Left renal pelvis (tissue), 4 donors: ENCODE measurements around the gene ARL6IP1. TPM values are rescaled to one million over a fixed set of nuclear protein-coding genes. Genes with fewer than 3 reads are reported as not detected.
"Not testable (repeated sequence)": the region's sequence is repeated elsewhere in the genome, so short reads cannot be mapped to it uniquely, and the experiment has no call there.

Experiments used
- DNase-seq, 4 donors: peaks; one replicate each; pipeline ENCODE4 v3.0.0-alpha.2; 2013; ENCODE audit warnings: low read depth in 4 of 4, low spot score in 3 of 4
- polyA plus RNA-seq, 4 donors: library from polyadenylated mRNA; unstranded; fragments of 120-200 nt; gene quantifications; one replicate each; pipeline ENCODE4 v1.2.1, GENCODE V29; 2013; ENCODE audit not compliant: insufficient read length in 4 of 4

The ARL6IP1 gene
- polyA plus RNA-seq, 4 donors, result 218 to 338 (median 268) TPM

DNA sequence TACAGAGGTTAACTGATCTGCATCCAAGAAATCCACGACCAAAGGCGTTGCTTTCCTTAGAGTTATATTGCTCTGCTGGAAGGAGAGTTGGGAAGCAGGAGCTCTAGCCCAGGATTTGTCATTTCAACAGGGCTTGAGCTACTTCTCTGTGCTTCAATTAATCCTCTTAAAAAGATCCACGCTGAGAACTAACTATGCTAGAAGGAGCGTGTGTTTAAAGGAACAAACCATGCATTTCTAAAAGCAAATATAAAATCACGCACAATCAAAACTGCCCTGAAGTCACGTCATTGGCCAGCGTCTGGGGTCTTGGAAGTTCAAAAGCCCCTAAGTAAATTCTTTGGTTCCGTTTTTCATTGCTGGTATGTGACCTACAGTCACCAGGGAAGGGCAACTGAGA is 1.1 kb downstream of the ARL6IP1 start:
- DNase-seq, result no peak

DNA sequence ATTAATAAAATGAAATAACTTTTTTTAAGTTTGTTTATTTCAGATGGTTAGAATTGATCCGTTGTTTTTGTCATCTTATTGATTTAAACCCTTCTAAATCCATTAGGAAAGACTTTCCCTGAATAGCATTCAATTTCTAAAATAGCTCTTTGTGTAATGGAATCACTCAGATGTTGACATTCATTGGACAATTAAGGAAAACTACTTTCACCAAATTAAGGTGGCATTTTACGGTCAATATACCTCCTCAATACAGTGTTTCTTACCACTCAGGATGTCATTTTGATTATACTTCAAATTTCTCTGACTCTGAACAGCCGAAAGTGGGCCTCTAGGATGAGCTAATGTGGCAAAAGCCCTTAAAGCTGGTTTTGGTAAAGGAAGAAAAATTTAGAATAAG is 1.8 kb downstream of the ARL6IP1 start:
- no peak for DNase-seq

DNA sequence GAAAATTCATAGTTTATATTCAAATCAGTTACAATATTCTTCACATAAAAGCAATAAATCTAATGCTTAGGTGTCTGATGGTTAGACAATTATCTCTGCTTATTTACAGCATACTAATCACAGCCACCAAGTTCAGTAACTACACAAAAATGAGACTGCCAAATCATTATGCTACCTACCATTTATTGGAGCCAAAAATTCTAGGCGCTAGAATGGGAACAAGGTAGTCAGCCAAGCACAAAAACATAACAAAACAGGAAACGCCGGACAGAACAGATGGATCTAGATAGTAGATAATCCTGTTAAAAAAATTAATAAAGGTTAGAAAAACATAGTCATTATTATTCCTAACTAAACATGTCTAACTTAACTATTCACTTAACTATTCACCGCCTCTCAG is 3.6 kb downstream of the ARL6IP1 start:
- no peak for DNase-seq

DNA sequence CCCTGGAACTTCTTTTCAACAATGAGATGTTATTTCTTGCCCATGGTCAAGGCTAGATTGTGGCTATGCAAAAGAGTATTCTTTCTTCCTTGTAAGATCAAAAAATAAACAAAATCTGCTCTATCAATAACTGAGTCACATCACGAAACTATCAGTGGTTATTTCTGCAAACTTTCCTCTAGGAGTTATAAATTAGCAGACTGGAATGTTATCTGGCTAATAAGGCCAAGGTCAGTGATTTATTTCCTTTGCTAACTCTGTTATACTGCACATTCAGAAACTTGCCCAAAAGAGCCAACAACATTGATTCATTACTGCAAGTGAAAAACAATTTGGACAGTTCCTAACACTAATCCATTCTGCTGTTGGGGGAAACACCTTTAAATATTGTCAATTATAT is 5.0 kb downstream of the ARL6IP1 start:
- no peak for DNase-seq

DNA sequence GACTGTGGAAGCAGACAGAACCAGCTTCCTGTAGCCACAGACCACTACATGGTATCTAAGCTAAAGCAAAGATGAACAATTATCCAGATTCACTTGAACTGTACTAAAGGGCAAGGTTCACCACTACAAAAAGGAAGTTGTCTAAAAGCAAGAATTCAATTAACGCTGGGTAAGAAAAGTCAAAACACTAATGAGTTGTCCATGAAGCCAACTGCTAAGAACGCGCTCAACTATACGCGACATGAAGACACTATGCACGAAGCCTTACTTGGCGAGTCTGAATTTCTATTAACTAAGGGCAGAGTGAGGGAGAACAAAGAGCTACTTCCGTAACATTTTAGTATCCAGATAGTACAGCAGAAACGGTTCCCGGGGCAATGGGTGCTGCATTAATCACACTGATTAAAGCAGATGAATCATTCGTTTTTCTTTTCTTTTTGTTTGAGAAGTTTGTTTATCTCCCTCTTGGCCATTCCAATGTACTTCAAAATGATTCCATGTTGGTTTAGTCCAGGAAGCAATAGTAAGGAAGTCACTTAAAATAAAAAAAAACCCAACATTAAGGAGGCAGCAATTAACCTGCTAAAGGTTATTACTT is 8.4 kb downstream of the ARL6IP1 start:
- DNase-seq, result no peak

DNA sequence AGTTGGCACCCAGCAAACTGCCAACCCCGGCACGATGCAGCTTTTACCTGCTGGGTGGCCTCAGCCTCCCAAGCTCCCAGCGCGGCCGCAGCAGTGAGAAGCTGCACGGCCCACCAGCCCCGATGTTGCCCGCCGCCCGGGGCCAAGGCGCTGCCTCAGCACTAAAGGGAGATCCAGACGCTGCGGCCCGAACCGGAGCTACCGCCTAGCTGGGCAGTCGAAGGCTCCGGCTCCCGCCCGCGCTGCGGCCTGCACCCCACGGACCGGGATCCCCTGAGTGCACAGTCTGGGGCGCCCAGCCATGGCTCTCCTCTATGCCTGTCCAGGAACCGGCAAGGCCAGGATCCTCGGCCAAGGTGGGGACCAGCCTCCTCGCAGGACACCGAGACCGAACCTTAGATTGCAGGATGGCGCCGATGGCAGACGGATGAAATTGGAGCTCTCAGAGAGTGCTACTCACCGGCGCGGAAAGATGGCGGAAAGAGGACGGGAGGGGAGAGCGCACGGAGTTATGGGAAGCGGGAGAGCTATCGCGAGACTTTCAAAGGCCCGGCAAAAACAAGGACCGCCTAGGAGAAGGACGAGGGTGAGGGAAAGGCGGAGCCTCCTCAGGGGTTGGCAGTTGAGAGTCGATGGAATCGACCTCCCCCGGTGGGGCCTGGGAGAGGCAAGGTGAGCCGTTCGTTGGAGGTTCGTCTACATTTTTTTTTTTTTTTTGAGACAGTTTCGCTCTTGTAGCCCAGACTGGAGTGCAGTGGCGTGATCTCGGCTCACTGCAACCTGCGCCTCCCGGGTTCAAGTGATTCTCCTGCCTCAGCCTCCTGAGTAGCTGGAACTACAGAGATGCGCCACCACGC is 11.3 kb downstream of the ARL6IP1 start, which contains the start of gene RPS15A:
TSS of gene RPS15A (minus strand) at position 485 of the 857 bp plus-strand sequence. CDS start 1,221 bp downstream, outside the sequence.
- DNase-seq, result peak; percentile 95 to 96 (median 96)

DNA sequence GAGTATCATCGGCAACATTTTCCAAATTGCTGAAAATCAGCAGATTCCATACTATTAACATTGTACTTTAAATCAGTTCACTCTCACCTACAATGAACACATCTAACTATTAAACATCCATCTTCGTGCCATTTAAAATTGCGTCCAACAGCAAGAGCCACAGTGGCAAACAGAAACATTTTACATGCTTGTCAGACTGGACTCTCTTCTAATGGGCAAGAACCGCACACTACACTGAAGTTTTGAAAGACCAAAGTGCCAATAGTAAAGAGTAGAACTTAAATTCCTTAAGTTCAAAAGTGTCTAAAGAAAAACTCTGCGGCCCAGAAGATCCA is 11.9 kb downstream of the ARL6IP1 start:
- no peak for DNase-seq

DNA sequence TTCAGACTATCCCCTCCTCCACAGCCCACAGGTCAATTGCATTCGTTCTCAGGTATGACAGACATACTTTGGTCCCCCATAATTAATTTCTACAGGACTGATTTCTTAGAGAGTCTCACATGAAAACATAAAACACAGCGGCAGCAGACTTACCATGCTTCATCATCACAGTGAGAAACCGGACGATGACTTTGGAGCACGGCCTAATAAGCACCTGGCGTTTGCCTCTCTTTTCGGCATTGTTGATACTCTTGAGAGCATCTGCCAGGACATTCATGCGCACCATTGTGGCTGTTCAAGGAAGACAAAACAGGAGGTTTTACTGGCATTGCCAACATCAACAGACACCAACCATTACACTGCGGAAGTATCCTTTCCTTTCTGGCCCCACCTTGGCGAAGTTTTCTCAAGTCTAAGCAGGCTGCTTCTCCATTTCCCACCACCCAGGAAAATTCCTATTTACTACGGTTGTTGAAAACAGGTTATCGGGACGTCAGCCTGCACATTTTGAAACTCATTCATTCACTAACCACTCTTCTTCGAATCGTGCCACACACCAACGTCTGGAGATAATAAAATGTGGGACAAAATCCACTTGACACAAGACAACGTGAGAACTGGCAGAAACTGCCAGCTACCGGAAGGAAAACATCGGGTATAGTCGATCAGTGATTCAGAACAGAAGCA is 12.4 kb downstream of the ARL6IP1 start:
- no peak for DNase-seq

DNA sequence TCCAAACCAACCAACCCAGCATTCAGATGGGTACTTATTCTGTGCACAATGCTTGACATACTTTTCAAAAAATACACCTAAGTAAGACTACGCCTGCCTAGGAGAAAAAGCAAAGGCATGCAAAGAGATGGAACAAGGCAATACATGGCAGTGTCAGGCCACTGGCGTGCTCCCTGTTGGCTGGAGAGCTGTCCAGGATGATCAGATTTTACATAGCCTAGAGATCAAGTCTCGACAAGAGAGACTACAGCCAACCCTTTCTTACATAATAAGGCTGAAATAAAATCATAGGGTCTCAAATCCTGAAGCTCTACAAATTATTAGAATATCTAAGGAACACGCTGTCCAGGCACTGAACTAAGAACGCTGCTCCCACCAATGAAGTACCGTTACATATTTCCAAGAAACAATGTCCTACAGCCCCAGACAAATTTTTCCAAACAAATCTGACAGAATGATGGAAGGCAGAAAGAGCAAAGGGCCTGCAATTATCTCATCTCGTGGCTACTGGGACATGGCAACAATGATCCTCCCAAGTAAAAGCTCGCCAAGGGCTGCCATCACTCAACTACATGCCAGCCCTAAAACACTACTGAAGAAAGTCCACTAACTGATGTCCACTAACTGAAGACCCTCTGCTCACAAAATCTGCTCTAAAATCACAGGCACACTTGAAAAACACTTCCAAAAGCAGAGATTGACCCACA is 16.3 kb downstream of the ARL6IP1 start:
- no peak for DNase-seq

DNA sequence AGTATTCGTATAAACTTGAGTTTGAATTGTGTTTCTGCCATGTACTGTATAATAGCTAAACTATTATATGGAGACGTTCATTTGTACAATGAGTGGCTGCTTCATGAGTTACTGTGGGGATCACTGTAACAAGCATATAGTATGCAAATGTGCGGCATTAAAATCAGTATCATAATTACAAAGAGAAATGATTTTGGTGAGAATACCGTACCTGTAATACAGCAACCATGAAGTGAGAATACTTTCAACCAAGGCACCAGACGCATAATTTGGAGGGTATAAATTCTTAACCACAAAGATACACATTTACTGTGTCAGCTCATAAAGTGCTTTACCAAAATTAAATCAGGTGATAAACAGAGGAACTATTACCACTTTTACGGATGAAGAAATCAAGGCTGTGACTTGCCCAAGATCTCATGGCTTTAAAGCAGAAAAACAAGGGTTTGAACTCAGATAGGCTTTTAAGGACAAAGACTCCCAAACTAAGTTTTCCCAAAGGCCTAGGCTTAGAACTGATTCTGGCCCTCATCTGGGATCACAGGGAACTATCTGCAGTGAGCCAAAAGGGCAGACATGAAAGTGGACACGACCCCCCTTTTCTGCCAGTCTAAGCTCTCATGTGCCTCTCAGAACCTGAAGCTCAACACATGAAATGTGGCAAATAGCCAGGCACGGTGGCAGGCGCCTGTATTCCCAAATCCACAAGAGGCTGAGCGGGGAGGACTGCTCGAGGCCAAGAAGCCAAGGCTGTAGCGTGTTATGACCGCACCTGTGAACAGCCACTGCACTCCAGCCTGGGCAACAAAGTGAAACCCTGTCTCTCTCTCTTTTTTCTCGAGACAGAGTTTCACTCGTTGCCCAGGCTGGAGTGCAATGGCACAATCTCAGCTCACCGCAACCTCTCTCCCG is 17.7 kb downstream of the ARL6IP1 start:
- DNase-seq, result no peak

DNA sequence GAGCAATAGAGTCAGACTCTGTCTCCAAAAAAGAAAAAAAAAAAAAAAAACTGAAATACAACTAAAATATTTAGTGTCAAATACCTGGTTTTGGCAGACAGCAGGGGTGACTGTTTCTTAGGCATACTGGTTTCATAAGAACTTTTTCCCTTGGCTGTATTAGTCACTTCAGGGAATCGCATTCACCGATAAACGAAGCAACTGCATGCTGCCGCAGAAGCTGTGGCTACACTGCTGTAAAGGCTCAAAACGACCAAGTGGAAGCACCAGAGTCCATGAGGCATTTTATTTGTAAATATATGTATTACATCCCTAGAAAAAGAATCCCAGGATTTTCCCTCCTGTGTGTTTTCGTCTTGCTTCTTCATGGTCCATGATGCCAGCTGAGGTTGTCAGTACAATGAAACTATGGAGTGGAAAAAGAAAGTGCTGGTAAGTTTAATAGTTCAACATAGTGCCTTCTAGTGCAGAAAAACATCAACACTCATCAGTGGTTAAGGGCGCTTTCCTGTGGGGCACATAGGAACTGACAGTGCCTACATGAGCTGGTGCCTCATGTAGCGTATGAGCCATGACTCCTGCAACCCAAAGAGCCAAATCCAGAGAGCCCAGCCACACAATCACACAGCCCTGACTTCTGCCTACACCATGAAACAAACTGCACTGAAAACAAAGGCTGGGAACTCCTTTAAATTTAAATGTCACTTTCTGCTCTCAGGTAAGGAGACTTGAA is 18.5 kb downstream of the ARL6IP1 start:
- DNase-seq, result no peak

DNA sequence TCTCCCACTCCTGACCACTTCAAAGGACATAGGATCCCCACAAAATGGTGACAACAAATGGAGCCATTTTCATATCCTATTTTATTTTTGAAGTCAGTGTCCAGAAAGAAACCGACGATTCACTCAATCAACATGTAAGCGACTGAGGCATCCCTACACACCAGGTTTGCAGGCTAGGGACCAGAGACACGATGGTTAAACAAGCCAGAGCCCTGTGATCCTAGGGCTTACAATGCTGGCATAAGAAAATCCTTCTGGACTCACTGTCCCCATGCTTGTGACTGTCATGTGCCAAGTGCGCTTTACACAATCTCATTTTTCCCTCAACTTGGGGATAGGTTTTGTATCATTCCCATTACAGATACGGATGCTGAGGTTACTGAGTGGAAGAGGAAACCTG is 20.1 kb downstream of the ARL6IP1 start:
- DNase-seq, result not testable (repeated sequence)

DNA sequence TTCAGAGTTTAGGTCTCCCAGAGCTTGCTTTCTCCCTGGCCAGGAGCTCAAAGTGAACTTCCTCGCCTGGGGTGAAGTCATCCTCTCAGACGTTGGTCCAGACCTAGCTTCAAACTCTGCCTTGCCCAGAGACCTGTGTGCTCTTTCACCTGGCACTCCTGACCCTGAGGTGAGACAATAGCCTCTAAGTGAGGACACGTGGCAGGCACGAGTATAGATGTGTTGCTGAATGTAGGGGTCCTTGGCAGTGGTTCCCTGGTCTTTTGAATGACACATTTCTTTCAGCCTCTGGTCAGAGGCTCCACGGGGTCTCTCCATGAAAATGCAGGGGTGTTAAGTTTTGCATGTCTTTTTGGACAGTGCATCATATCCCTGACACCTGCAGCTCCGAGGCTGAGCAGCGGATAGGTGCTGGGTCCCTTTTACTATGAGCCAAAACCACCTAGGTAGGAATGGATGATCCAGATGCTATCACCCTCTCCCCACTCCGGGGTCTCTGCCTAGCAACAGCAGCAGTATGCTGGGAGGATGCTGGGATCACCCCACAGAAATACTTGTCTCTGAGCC is 20.8 kb downstream of the ARL6IP1 start:
- not testable (repeated sequence) for DNase-seq

DNA sequence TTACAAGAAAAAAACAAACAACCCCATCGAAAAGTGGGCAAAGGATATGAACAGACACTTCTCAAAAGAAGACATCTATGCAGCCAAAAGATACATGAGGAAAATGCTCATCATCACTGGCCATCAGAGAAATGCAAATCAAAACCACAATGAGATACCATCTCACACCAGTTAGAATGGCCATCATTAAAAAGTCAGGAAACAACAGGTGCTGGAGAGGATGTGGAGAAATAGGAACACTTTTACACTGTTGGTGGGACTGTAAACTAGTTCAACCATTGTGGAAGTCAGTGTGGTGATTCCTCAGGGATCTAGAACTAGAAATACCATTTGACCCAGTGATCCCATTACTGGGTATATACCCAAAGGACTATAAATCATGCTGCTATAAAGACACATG is 23.7 kb downstream of the ARL6IP1 start:
- not testable (repeated sequence) for DNase-seq

DNA sequence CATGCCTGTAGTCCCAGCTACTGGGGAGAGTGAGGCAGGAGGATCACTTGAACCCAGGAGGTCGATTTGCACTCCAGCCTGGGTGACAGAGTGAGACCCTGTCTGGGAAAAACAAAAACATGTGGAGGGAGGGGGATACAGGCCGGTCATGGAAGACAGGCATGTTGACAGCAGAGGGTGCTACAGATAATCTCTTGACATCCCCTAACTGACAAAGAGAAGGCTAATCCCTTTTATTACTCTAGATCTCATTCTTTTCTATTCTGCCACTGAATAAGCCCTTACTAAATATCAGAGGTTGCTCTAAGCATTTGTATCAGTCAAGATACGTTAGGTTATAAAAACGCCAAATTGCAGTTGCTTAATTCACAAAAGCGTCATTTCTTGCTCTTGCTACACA is 25.0 kb downstream of the ARL6IP1 start:
- not testable (repeated sequence) for DNase-seq

DNA sequence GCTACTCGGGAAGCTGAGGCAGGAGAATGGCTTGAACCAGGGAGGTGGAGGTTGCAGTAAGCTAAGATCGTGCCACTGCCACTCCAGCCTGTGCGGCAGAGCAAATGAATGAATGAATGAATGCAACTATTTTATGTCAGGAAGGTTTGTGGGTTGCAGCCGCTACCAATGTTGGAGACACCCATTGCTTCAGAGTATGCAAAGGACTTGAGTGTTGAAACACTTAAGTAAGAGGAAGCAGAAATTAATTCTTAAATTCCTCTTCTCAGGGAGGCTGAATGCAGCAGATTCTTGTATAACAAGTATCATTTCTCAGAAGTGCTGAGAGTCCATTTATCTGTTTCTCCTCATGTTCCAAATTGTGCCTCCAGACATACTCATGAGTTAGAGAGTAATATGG is 26.7 kb downstream of the ARL6IP1 start:
- not testable (repeated sequence) for DNase-seq

DNA sequence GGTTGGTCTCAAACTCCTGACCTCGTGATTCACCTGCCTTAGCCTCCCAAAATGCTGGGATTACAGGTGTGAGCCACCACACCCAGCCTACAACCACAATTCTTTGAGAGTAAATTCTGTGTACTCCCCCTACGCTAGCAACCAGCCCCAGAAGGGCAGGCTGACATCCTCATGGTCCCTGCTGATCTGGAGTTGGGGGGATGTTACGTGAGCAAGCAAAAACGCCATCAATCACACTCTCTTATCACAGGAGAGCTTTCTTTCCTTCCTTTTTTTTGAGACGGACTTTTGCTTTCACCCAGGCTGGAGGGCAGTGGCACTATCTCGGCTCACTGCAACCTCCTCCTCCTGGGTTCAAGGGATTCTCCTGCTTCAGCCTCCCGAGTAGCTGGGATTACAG is 29.2 kb downstream of the ARL6IP1 start:
- DNase-seq, result not testable (repeated sequence)

DNA sequence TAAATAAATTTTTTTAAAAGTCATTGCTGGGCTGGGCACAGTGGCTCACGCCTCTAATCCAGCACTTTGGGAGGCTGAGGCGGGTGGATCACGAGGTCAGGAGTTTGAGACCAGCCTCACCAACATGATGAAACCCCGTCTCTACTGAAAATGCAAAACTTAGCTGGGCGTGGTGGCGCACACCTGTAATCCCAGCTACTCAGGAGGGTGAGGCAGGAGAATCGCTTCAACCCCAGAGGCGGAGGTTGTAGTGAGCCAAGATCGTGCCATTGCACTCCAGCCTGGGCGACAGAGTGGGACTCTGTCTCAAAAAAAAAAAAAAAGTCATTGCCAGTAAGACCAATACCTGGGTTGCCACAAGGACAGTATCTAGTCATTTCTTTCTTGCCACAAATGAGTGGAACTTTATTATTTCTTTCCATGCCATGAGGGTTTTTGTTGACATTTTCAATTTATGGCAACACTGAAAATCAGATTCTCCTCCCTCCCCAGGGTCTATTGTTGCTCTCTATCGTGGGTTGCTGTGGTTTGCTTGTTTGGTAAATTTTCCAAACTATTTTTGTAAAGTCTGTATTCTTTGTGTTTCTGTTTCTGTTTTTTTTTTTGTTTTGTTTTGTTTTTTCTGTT is 30.9 kb downstream of the ARL6IP1 start:
- DNase-seq, result not testable (repeated sequence)
